ENCODE measurements around the gene GAMT.

GAMT gene

DNA sequence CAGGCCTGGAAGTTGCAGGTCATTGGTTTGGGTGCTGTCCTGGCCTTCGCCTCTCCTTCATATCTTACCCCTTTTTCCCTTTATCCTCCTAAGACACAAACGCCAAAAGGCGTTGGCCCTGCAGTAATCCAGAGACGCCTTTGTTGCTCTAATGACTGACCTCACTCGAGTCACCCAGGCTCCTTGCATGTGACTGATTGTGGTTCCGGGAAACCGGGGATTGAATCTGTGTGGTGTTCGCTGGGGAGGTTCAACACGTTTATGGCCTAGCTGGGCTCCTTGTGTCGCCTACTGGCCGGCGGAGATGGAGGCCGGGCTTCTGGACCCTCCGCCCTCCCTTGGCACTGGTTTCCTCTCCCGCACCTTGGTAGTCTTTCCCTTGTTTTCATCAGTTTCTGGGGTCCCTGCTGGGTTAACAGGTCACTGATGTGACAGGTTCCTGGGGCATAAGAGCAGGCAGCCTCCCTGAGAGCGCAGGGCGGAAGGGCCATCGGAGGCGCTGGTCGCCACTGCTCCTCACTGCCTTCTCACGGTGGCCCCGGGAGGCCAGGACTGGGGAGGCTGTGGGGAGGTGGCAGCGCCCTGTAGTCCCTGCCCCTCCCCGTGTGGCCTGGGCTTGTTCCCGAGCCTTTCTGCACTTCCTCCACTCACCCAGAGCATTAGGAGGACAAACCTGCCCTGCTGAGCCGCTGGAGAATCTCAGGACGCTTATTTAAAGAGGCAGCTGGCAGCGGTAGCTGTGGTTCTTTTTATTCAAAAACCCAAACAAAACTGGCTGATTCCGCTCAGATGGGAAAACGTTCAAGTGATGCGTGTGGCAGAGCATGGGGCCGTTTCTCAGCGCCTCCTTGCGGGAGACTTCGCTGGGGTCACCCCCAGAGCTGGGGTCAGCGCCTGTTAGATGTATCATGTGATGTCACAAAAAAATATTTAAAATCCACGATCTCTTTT, 35.7 kb downstream of the GAMT start:
- DNase-seq (ENCODE audit: low read depth) = no peak

DNA sequence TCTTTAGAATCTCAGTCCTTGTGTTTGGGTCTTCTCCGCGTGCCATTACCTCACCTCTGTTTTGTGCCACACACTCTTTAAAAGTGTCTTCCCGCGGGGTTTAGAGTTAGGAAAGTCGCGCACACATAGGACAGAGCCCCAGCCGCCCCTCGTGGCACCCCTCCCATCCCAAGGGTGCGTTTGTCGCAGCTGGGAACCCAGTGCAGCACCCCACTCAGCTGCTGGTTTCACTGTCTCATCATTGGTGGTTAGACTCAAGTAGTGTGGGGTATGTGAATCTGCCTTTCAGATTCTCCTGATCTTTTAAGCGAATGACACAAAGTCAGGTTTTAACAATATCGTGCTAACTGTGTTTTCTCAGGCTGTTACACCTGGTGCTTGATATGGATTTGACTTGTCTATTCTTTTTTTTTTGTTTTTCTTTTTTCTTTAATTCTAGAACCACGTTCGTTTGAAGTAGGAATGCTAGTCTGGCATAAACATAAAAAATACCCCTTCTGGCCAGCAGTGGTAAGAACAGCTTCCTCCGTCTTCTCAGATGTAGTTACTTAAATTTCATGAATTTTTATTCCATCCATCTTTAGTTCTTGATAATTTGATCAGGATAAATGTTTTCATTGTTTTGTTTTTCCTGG, 37.2 kb downstream of the GAMT start:
- DNase-seq (ENCODE audit: low read depth) = no peak

DNA sequence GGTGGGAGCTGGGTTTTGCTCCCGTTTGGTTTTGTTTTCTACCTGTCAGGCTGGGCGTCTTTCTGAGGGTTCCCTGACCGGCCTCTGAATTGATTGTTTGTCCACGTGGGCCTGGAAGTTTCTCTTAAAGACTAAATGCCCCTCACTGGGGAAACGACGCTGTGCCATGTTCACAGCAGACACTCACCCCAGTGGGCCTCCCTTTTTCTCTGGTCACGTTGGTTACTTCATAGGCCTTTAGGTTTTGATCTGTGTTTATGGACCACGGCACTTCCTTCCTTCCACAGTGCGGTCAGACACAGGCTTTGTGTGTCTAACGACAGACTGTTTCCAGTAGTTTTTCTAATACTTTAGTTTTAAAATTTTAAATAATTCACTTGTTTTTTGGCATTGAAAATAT, 37.7 kb downstream of the GAMT start:
- DNase-seq (ENCODE audit: low read depth) = no peak

DNA sequence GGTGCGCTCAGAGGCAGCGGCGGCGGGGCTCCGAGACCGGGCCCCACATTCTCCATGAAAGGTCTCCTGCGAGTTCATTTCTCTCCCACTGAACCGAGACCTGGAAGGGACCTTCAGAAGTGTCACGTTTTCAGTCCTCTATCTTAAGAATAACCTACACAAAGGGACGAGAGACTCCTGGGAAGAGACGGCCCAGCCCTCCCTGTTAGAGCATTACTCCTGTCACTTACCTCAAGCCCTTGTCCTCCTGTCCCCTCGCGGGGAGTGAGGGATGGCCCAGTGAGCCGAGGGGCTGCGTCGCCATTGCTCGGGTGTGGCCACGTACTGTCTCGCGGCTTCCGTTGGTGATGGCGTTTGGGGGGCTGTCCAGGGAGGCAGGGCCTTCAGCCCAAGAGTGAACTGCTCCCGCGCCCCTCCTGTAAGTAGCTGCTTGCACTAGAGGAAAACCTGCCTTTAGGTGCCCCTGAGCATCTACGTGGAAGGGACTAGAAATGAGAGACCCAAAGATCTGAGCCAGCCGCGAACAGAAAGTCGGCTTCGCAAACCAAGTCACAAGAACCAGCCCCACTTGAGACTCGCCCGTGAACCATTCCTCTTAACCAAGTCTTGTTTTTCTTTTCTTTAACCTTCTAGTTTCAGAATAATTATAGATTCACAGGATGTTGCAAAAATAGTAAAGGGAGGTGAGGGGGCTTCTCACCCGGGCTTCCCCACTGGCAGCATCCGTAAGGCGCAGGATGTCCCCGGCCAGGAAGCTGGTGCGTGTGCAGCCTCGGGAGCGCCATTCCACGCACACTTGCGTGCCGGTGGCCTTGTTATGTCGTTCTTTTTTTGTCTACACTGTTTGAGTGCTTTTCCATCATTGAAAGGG, 38.7 kb downstream of the GAMT start:
- DNase-seq (ENCODE audit: low read depth) = no peak

DNA sequence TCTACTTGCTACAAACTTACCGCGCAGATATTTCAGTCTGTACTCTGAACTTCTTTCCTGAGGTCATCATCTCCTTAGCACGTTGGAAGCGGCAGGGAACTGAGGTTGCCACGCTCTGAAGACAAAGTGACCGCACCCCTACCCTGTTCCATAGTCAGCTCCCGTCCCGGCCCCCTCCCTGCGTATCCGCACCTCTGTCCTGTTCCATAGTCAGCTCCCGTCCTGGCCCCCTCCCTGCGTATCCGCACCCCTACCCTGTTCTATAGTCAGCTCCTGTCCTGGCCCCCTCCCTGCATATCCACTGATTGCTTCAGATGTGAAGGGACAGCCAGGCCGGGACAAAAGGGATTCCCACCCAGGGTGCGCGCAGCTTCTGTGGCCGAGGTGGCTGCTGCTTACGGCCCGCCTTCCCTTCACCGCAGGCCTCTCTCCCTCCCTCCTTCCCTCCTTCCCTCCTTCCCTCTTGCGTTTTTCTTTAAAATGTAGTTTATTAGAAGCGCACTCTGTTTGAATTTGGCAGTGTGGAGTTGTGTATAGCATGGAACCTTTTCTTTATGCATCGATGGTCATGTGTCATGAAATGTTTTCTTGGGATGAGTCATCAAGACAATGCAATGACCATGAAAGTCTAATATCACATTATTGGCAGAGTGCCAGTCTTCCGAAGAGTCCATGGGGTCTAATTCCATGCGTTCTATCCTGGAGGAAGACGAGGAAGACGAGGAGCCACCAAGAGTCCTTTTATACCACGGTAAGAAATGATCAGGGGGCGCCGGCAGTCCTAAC, 39.5 kb downstream of the GAMT start:
- DNase-seq (ENCODE audit: low read depth) = peak; percentile 29

DNA sequence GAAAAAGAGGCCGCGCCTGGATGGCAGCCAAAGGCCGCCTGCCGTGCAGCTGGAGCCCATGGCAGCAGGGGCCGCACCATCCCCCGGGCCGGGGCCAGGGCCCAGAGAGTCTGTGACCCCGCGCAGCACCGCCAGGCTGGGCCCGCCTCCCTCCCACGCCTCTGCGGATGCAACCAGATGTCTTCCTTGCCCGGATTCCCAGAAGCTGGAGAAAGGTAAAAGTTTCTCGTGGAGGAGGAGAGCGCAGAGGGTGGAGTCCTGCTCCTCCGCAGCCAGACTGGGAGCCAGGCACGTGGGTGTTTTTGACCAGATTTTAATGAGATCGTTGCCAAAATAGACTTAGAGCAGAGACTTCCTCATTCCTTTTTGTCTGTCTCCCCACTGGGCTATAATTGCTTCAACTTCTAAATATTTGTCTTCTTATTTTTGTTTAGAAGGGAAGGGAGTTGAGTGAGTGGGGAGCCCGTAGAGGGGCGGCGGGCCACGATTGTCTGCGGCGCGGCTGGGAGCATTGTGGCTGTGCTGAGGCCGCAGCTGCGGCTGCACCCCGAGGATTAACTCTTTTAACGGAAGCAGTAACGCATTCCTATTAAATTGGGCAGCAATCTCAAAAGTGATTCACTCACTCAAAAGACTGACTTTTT, 40.4 kb downstream of the GAMT start:
- DNase-seq (ENCODE audit: low read depth) = peak; percentile 26

DNA sequence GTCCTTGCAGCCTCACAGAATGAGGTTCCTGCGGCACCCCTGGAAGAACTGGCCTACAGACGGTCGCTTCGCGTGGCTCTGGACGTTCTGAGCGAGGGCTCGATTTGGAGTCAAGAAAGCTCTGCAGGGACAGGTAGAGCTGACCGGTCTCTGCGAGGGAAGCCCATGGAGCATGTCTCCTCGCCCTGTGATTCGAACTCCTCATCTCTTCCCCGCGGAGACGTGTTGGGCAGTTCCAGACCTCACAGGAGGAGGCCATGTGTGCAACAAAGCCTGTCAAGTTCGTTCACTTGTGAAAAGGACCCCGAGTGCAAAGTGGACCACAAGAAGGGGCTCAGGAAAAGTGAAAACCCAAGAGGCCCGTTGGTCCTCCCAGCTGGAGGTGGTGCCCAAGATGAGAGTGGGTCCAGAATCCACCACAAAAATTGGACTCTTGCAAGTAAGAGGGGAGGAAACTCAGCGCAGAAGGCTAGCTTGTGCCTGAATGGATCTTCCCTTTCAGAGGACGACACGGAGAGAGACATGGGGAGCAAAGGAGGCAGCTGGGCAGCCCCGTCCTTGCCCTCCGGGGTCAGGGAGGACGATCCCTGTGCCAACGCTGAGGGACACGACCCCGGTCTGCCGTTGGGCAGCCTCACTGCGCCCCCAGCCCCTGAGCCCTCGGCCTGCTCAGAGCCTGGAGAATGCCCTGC, 41.1 kb downstream of the GAMT start:
- DNase-seq (ENCODE audit: low read depth) = no peak

DNA sequence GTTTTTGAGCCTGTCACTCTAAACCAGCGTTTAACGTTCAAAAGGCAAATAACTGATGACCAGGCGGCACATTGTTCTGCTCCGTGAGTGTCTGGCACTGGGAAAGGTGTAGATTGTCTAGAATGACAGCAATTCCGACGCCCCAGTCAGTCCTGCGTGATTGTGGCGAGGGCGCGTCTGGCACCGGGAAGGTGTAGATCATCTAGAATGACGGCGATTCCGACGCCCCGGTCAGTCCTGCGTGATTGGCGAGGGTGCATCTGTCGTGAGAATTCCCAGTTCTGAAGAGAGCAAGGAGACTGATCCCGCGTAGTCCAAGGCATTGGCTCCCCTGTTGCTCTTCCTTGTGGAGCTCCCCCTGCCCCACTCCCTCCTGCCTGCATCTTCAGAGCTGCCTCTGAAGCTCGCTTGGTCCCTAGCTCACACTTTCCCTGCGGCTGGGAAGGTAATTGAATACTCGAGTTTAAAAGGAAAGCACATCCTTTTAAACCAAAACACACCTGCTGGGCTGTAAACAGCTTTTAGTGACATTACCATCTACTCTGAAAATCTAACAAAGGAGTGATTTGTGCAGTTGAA, 43.7 kb downstream of the GAMT start:
- no peak for DNase-seq (ENCODE audit: low read depth)

DNA sequence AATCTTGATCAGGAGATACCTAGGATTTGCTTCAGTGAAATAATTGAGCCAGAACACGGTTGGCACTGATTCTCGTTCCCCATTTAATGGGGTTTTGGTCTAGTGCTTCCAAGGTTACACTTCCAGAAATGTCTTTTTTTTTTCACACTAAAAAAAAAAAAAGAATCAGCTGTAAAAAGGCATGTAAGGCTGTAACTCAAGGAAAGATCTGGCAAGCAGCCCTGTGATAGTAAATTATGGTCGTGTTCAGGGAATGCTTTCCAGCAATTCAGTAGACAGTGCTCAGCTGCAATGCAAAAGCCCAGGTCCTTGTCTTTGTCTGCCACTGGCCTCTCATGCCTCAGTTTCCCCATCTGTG, 44.9 kb downstream of the GAMT start:
- DNase-seq (ENCODE audit: low read depth) = no peak

DNA sequence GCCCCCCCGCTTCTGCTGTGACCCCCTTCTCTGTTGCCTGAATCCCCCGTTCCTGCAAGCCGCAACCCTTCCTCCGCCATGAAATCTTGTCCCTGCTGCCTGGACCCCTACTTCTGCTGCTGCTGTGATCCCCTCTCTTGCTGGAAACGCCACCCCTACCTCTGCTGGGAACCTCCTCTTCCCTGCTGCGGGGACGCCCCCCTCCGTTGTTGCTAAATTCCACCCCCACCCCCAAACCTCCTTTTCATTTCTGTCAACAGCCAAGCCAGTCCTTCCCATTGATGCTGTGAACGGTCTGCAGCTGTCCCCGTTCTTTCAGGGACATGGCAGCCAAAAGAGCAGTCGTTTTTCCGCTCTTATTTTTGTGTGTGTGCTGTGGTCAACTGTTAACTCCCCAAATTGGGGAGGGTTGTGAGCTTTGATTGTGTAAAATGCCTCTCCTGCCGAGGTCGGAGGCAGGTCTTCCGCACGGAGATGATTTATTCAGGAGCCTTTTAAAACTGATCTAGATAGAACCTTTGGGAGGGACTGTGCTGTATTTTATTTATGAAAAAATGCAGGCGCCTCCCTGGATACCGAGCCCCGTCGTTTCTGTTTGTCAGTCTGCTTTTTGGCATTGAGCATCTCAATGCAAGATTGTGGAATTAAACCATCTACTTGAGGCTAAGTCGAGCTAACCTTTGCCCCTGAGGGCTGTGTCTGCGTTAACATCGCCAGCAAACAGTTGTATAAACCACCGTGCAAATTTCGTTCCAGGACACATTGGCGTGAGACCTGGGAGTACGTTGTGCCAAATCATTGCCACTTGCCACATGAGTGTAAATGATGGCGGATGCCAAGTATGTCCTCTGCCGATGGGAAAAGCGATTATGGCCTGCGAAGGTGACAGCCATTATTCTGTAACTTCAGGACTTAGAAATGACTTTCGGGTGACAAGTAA, 45.5 kb downstream of the GAMT start:
- no peak for DNase-seq (ENCODE audit: low read depth)

DNA sequence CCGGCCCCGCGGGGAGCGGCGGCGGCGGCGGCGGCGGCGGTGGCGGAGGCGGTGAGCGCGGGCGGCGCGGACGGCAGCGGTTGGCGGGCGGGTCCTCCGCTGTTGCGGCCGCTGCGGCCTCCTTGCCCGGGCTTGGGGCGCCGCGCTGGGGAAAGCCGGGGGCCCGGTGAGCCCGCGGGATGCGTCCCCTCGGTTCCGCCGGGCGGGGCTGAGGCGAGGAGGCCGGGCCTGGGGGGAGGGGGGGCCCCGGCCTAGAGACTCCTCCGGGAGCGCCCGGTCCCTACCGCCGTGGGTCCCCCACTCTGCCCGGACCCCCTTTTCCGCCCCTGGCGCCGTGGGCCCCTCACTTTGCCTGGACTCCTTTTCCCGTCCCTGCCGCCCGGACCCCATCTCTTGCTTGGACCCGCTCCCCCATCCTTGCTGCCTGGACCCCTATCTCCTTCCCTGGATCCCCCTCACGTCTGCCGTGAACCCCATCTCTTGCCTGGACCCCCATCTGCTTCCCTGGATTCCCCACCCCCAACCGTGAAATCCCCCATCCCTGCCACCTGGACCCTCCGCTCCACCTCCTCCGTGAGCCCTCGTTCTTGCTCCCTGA, 46.3 kb downstream of the GAMT start:
- no peak for DNase-seq (ENCODE audit: low read depth)

DNA sequence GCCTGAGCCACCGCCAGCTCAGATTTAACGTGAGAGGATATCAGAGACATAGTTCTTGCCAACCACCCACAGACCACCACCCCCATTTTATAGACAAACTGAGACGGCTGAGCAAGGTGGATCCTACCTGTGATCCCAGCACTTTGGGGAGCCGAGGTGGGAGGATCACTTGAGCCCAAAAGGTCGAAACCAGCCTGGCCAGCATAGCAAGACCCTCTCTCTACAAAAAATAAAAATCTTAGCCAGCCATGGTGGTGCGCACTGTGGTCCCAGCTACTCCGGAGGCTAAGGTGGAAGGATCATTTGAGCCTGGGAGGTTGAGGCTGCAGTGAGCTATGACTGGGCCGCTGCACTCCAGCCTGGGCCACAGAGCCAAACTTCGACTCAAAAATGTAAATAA, 48.2 kb downstream of the GAMT start:
- DNase-seq (ENCODE audit: low read depth) = no peak

DNA sequence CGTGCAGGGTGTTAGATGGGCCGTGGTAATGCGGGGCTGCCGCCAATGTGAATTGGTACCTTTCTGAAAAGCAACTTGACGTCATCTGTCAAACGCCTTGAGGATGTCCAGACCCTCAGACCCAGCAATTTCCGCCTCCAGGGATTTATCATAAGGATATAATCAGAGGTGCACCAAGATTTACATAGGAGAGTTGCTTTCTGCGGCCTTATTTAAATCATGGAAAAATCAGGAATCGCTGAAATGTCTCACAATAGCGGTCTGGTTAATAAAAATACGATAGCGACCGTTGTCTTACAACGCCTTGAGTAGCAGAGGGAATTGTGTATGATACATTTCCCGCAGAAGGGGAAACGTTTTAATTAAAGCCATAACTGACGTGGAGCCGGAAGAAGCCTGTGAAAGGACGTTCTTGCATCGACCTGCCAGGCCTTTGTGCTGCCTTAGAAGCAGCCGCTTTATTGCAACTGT, 49.9 kb downstream of the GAMT start:
- no peak for DNase-seq (ENCODE audit: low read depth)

DNA sequence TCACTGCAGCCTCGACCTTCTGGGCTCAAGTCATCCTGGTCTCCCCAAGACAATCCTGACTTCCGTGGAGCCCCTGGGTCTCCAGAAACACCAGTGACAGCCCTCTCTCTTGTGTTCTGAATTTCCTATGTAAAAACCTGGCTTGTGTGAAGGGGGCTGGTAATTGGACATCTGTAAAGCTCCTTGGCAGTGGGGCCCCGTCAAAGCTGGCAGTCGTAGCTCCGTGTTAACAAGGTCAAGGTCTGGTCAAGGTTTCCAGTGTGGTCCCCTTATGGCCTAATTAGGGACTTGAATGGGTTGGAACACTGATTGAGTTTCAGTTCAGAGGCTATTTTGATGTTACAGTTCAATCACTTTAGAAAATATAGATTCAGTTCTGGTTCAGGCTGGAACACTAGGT, 50.5 kb downstream of the GAMT start:
- no peak for DNase-seq (ENCODE audit: low read depth)

DNA sequence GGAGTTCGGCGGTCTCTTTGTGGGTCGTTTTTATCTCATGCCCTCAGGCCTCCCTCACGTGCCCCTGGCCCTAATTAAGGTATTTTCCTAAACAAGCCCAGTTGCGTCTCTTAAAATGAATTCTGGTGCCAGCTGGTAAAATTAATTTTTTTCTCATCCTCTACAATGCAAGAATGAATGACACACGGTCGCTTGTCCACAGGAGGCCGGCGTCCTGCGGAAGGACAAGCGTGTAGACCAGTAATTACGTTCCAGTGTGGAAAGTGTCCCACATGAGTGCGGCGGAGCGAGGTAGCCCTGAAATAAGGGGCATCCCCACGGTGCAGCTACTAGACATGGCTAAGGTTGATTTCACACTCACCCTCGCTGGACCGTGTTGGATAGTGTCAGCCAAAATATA, 52.1 kb downstream of the GAMT start:
- no peak for DNase-seq (ENCODE audit: low read depth)
